ENCODE measurements around the gene SOAT1.
"Not testable (repeated sequence)": the region's sequence is repeated elsewhere in the genome, so short reads cannot be mapped to it uniquely, and the experiment has no call there.

The SOAT1 gene

GRCh38 chr1:179263121-179263520 lies 30.5 kb upstream of the SOAT1 start (continued):
- no peak for TF ChIP-seq PATZ1 (CRISPR knock-in tag; IDR thresholded peaks at IDR 0.05; ENCODE audit: borderline replicate concordance)

DNA sequence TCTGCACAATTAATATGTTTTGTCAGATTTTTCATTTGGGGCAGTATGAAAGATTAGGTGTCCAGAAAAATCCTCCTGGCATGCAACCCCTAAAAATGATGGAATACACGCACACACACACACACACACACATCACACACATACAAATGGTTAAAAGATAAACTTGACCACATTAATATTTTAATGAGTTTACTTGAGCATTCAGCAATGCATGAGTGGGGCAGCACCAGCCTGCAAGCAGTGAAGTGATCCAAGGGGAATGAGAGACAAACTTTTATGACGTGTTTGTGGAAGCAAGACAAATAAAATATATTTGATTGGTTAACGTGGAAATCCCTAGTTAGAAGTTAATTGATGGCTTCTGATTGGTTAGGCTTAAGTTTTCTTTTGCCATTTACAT lies 29.1 kb upstream of the SOAT1 start:
- TF ChIP-seq OSR1 (CRISPR knock-in tag; IDR thresholded peaks at IDR 0.05): no peak
- no peak for TF ChIP-seq ZC3H10 (CRISPR knock-in tag; IDR thresholded peaks at IDR 0.05)
- no peak for TF ChIP-seq SNAI2 (CRISPR knock-in tag; IDR thresholded peaks at IDR 0.05)
- TF ChIP-seq CSDC2 (CRISPR knock-in tag; IDR thresholded peaks at IDR 0.05): no peak
- TF ChIP-seq, protein P1, sequence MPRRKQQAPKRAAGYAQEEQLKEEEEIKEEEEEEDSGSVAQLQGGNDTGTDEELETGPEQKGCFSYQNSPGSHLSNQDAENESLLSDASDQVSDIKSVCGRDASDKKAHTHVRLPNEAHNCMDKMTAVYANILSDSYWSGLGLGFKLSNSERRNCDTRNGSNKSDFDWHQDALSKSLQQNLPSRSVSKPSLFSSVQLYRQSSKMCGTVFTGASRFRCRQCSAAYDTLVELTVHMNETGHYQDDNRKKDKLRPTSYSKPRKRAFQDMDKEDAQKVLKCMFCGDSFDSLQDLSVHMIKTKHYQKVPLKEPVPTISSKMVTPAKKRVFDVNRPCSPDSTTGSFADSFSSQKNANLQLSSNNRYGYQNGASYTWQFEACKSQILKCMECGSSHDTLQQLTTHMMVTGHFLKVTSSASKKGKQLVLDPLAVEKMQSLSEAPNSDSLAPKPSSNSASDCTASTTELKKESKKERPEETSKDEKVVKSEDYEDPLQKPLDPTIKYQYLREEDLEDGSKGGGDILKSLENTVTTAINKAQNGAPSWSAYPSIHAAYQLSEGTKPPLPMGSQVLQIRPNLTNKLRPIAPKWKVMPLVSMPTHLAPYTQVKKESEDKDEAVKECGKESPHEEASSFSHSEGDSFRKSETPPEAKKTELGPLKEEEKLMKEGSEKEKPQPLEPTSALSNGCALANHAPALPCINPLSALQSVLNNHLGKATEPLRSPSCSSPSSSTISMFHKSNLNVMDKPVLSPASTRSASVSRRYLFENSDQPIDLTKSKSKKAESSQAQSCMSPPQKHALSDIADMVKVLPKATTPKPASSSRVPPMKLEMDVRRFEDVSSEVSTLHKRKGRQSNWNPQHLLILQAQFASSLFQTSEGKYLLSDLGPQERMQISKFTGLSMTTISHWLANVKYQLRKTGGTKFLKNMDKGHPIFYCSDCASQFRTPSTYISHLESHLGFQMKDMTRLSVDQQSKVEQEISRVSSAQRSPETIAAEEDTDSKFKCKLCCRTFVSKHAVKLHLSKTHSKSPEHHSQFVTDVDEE (CRISPR knock-in tag; IDR thresholded peaks at IDR 0.05): no peak
- TF ChIP-seq, protein P2, sequence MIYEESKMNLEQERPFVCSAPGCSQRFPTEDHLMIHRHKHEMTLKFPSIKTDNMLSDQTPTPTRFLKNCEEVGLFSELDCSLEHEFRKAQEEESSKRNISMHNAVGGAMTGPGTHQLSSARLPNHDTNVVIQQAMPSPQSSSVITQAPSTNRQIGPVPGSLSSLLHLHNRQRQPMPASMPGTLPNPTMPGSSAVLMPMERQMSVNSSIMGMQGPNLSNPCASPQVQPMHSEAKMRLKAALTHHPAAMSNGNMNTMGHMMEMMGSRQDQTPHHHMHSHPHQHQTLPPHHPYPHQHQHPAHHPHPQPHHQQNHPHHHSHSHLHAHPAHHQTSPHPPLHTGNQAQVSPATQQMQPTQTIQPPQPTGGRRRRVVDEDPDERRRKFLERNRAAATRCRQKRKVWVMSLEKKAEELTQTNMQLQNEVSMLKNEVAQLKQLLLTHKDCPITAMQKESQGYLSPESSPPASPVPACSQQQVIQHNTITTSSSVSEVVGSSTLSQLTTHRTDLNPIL (CRISPR knock-in tag; IDR thresholded peaks at IDR 0.05; ENCODE audit: low read depth): no peak
- TF ChIP-seq RARB (CRISPR knock-in tag; IDR thresholded peaks at IDR 0.05): no peak
- TF ChIP-seq PATZ1 (CRISPR knock-in tag; IDR thresholded peaks at IDR 0.05; ENCODE audit: borderline replicate concordance): no peak
- TF ChIP-seq GLIS3 (CRISPR knock-in tag; IDR thresholded peaks at IDR 0.05): no peak
- TF ChIP-seq TCF4 (CRISPR knock-in tag; IDR thresholded peaks at IDR 0.05; ENCODE audit: borderline replicate concordance): no peak
- TF ChIP-seq ZNF8 (CRISPR knock-in tag; IDR thresholded peaks at IDR 0.05): no peak
- TF ChIP-seq ISL1 (CRISPR knock-in tag; IDR thresholded peaks at IDR 0.05): no peak
- no peak for TF ChIP-seq ESRRG (CRISPR knock-in tag; IDR thresholded peaks at IDR 0.05)
- TF ChIP-seq PPARA (CRISPR knock-in tag; IDR thresholded peaks at IDR 0.05; ENCODE audit: borderline replicate concordance): no peak
- no peak for TF ChIP-seq ARNTL (CRISPR knock-in tag; IDR thresholded peaks at IDR 0.05; ENCODE audit: borderline replicate concordance, low read depth)
- ATAC-seq: no peak

GRCh38 chr1:179269071-179269470 lies 24.5 kb upstream of the SOAT1 start:
- ATAC-seq: no peak
- no peak for TF ChIP-seq ZFP30 (CRISPR knock-in tag; IDR thresholded peaks at IDR 0.05)
- TF ChIP-seq RARB (CRISPR knock-in tag; IDR thresholded peaks at IDR 0.05): no peak
- TF ChIP-seq ZNF70 (CRISPR knock-in tag; IDR thresholded peaks at IDR 0.05): no peak
- TF ChIP-seq TCF4 (CRISPR knock-in tag; IDR thresholded peaks at IDR 0.05; ENCODE audit: borderline replicate concordance): no peak
- TF ChIP-seq, protein P3, sequence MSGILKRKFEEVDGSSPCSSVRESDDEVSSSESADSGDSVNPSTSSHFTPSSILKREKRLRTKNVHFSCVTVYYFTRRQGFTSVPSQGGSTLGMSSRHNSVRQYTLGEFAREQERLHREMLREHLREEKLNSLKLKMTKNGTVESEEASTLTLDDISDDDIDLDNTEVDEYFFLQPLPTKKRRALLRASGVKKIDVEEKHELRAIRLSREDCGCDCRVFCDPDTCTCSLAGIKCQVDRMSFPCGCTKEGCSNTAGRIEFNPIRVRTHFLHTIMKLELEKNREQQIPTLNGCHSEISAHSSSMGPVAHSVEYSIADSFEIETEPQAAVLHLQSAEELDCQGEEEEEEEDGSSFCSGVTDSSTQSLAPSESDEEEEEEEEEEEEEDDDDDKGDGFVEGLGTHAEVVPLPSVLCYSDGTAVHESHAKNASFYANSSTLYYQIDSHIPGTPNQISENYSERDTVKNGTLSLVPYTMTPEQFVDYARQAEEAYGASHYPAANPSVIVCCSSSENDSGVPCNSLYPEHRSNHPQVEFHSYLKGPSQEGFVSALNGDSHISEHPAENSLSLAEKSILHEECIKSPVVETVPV (CRISPR knock-in tag; IDR thresholded peaks at IDR 0.05): no peak

- ATAC-seq: not testable (repeated sequence)
These were observed 19.2 kb upstream of the SOAT1 start for GRCh38 chr1:179274424-179274823.

- TF ChIP-seq ZNF8 (CRISPR knock-in tag; IDR thresholded peaks at IDR 0.05): no peak
- ATAC-seq: no peak
These were observed 14.7 kb upstream of the SOAT1 start for GRCh38 chr1:179278920-179279319.
